Smooth muscle cell (in vitro differentiated cells): Measurements from ENCODE around the gene SLC10A3. TPM values are rescaled to one million over a fixed set of nuclear protein-coding genes. Genes with fewer than 3 reads are reported as not detected.

ENCODE experiments used
- DNase-seq: peaks from one replicate; lab custom pipeline; 2025; ENCODE audit not compliant: unreplicated experiment; lab: John Stamatoyannopoulos, UW
- H2AFZ ChIP-seq: fragments of 200-600 bp; sonication (generic); 2 replicates; pipeline ENCODE4 v1.6.0; 2016; ENCODE audit warnings: antibody characterized with exemption, low read depth, mild to moderate bottlenecking
- H3F3A ChIP-seq: fragments of 200-600 bp; sonication (generic); 2 replicates; pipeline ENCODE4 v1.6.0; 2017; ENCODE audit warnings: antibody characterized with exemption, low read depth
- H3K27ac ChIP-seq: fragments of 200-600 bp; sonication (generic); 2 replicates; pipeline ENCODE4 v1.5.1; 2016; ENCODE audit warnings: low read depth, mild to moderate bottlenecking
- H3K27me3 ChIP-seq: fragments of 200-600 bp; sonication (generic); 2 replicates; pipeline ENCODE4 v1.6.1; 2016; ENCODE audit warnings: low read depth, mild to moderate bottlenecking
- H3K36me3 ChIP-seq: fragments of 200-600 bp; sonication (generic); 2 replicates; pipeline ENCODE4 v1.5.1; 2016; ENCODE audit warnings: low read depth
- H3K4me1 ChIP-seq: fragments of 200-600 bp; sonication (generic); 2 replicates; pipeline ENCODE4 v1.5.1; 2016; ENCODE audit warnings: low read depth
- H3K4me2 ChIP-seq: fragments of 200-600 bp; sonication (generic); 2 replicates; pipeline ENCODE4 v1.6.0; 2016; ENCODE audit warnings: mild to moderate bottlenecking
- H3K4me3 ChIP-seq: fragments of 200-600 bp; sonication (generic); 2 replicates; pipeline ENCODE4 v1.5.1; 2016; ENCODE audit warnings: mild to moderate bottlenecking
- H3K79me2 ChIP-seq: fragments of 200-600 bp; sonication (generic); 2 replicates; pipeline ENCODE4 v1.6.0; 2016; ENCODE audit warnings: low read depth, mild to moderate bottlenecking
- H3K9ac ChIP-seq: fragments of 200-600 bp; sonication (generic); 2 replicates; pipeline ENCODE4 v1.6.0; 2016; ENCODE audit warnings: low read depth
- H3K9me3 ChIP-seq: fragments of 200-600 bp; sonication (generic); replicated peaks from 2 replicates; pipeline ENCODE4 v1.5.1; 2016; ENCODE audit warnings: low read depth
- H4K20me1 ChIP-seq: fragments of 200-600 bp; sonication (generic); 2 replicates; pipeline ENCODE4 v1.6.0; 2016; ENCODE audit warnings: low read depth
- CTCF ChIP-seq: fragments of 200-600 bp; sonication (generic); IDR thresholded peaks from 2 replicates; pipeline ENCODE4 v1.5.1; 2017; ENCODE audit warnings: borderline replicate concordance, mild to moderate bottlenecking, antibody characterized with exemption; ENCODE audit not compliant: insufficient read depth, poor library complexity, severe bottlenecking
- WGBS: methylation state at CpG from one replicate; pipeline ENCODE4 v1.1.7; 2016; ENCODE audit warnings: low lambda C conversion rate; 5-methylcytosine and 5-hydroxymethylcytosine counted together
- polyA plus RNA-seq: library from polyadenylated mRNA; unstranded; fragments of >200 nt; fragmentation: Nextera tagmentation; extraction: Ambion mirVana; gene quantifications from 2 replicates; pipeline ENCODE4 v1.2.1, GENCODE V29; 2016
- total RNA-seq: library from RNA; depleted of rRNA; stranded (reverse); fragments of >200 nt; gene quantifications from 2 replicates; pipeline ENCODE4 v1.2.3, GENCODE V29; 2014

Gene SLC10A3
- total and polyA plus RNA-seq, 2 experiments from 2014 or later = 34.7 to 52.1 TPM

- WGBS = 93% methylated on average over 23 of the region's 24 CpGs
- Histone ChIP-seq H4K20me1 (no peaks in the 10 kb centered on the region), H3K9ac (no peak overlapping the region), H3K4me2 (no peak overlapping the region), H3K27ac (no peak overlapping the region), H3K4me3 (no peak overlapping the region), H3F3A (peaks cover 2% of the 10 kb centered on the region), H3K36me3 (no peaks in the 10 kb centered on the region), H3K27me3 (no peaks in the 10 kb centered on the region), H3K79me2 (no peaks in the 10 kb centered on the region), H2AFZ (no peak overlapping the region), H3K4me1 (no peaks in the 10 kb centered on the region), H3K9me3 (no peaks in the 10 kb centered on the region)
- DNase-seq = no peak
- no peak for TF ChIP-seq CTCF
Measured at GRCh38 chrX:154507673-154508383, 17.4 kb upstream of the SLC10A3 start.

GRCh38 chrX:154506483-154507332 lies 16.3 kb upstream of the SLC10A3 start:
- Histone ChIP-seq H3K4me2 (no peak overlapping the region), H3F3A (peaks cover 2% of the 10 kb centered on the region), H4K20me1 (no peaks in the 10 kb centered on the region), H2AFZ (no peak overlapping the region), H3K27me3 (no peaks in the 10 kb centered on the region), H3K79me2 (no peaks in the 10 kb centered on the region), H3K9me3 (no peaks in the 10 kb centered on the region), H3K36me3 (no peaks in the 10 kb centered on the region), H3K9ac (no peak overlapping the region), H3K27ac (peak overlapping the region; percentile 82), H3K4me1 (no peaks in the 10 kb centered on the region), H3K4me3 (no peak overlapping the region)
- 86% methylated on average over 31 of the region's 37 CpGs for WGBS
- no peak for DNase-seq
- no peak for TF ChIP-seq CTCF

- Histone ChIP-seq H3K9me3 (no peaks in the 10 kb centered on the region), H3K79me2 (no peaks in the 10 kb centered on the region), H4K20me1 (no peaks in the 10 kb centered on the region), H3F3A (peaks cover 2% of the 10 kb centered on the region), H3K36me3 (no peaks in the 10 kb centered on the region), H3K27ac (peak overlapping the region; percentile 82), H3K4me2 (no peak overlapping the region), H3K4me1 (no peaks in the 10 kb centered on the region), H3K27me3 (no peaks in the 10 kb centered on the region), H3K9ac (peak overlapping the region; percentile 11), H3K4me3 (no peak overlapping the region), H2AFZ (no peak overlapping the region)
- 45% methylated on average over 12 of the region's 12 CpGs for WGBS
- DNase-seq = no peak
- no peak for TF ChIP-seq CTCF
Measured at GRCh38 chrX:154505734-154506133, 15.3 kb upstream of the SLC10A3 start.
